ENCODE results near the gene PUS3.

DNA sequence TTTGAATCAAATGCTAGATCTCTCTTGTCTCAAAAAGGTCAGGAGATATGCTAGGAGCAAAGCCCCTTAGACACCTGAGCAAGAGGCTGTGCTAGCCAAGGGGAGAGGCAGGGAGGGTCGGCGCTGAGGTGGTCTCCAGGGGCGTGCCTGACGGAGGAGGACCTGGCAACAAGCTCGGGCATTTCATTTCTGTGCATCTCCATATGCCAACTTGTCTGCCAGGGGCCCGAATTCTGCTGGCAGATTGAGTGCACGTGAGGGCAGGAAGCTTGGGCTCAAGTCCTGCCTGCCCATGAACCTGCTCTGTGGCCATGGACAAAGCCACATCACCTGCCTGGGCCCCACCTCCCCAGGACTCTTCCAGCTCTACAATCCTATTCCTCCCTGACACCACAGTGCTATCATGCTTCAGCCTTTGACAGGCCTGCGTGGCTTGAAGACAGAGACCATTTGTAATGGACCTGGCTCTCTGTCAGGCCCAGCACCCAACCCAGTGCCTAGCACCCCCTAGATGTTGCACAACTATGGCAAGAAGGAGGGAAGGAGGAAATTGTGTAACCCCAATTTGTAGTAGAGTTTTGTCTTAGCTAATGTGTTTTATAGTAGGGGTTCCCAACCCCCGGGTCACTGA is 26.6 kb upstream of the PUS3 start:
- TF ChIP-seq CTCF (IDR thresholded peaks at IDR 0.05 in 8 of 11, conservative IDR thresholded peaks at IDR 0.05 in 3 of 11) (no peak), POLR2AphosphoS5 (IDR thresholded peaks at IDR 0.05) (no peak)
